Neural crest cell (in vitro differentiated cells): ENCODE measurements around the gene ALDH7A1. TPM values are rescaled to one million over a fixed set of nuclear protein-coding genes. Genes with fewer than 3 reads are reported as not detected.

Experiments used
- DNase-seq: peaks from one replicate; pipeline ENCODE4 v3.0.0; 2021; ENCODE audit warnings: low read depth, mixed read lengths, low spot score
- H3K27ac Mint-ChIP-seq: one replicate; pipeline ENCODE4 v1.8.0; 2021; ENCODE audit warnings: mild to moderate bottlenecking, mixed read lengths; ENCODE audit not compliant: unreplicated experiment
- H3K27me3 Mint-ChIP-seq: 2 replicates; pipeline ENCODE4 v1.8.0; 2021; ENCODE audit warnings: low read depth, mild to moderate bottlenecking, mixed read lengths
- H3K36me3 Mint-ChIP-seq: 2 replicates; pipeline ENCODE4 v1.8.0; 2021; ENCODE audit warnings: low read depth, mild to moderate bottlenecking, mixed read lengths
- H3K4me1 Mint-ChIP-seq: 2 replicates; pipeline ENCODE4 v1.8.0; 2021; ENCODE audit warnings: mixed read lengths
- H3K4me3 Mint-ChIP-seq: one replicate; pipeline ENCODE4 v1.8.0; 2021; ENCODE audit warnings: mild to moderate bottlenecking, mixed read lengths
- H3K9me3 Mint-ChIP-seq: 2 replicates; pipeline ENCODE4 v1.8.0; 2021; ENCODE audit warnings: mixed read lengths
- total RNA-seq: library from RNA; stranded (reverse); gene quantifications from 2 replicates; pipeline ENCODE4 v1.2.1, GENCODE V29; 2021
- TF ChIP-seq, protein P1 (sequence below): fragments of 200-600 bp; sonication (generic); conservative IDR thresholded peaks from 2 replicates; pipeline ENCODE4 v1.5.0; 2021; ENCODE audit warnings: antibody characterized with exemption, mild to moderate bottlenecking

Gene ALDH7A1
- total RNA-seq, 1 donor from 2014 or later: 169 TPM

DNA sequence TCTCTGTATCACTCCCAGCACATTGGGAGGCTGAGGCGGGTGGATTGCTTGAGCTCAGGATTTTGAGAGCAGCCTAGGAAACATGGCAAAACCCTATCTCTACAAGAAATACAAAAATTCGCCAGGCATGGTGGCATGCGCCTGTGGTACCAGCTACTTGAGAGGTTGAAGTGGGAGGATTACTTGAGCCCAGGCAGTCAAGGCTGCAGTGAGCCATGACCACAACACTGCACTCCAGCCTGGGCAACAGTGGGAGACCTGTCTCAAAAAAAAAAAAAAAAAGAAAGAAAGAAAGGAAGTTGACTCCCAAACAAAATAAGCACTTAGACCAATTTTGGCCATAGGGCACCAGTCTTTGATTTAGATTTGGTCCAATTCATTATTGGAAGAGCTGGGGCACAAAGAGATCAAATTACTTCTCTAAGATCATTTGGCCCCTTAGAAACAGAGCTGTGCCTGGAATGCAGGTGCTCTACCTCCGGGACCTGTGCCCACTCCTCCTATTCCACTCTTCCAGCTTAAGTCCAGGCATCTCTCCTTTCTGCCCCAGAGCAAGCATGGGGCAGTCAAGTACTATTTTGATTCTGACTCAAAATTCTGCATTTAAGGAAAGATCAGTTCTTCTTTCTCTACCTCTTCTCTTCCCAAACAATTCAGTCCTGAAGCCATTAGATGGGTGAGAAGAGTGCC lies 59.0 kb downstream of the ALDH7A1 start:
- no peaks in the 10 kb centered on the region for H3K27me3 Mint-ChIP-seq
- H3K4me3 Mint-ChIP-seq: no peak overlapping the region
- TF ChIP-seq, protein P1, sequence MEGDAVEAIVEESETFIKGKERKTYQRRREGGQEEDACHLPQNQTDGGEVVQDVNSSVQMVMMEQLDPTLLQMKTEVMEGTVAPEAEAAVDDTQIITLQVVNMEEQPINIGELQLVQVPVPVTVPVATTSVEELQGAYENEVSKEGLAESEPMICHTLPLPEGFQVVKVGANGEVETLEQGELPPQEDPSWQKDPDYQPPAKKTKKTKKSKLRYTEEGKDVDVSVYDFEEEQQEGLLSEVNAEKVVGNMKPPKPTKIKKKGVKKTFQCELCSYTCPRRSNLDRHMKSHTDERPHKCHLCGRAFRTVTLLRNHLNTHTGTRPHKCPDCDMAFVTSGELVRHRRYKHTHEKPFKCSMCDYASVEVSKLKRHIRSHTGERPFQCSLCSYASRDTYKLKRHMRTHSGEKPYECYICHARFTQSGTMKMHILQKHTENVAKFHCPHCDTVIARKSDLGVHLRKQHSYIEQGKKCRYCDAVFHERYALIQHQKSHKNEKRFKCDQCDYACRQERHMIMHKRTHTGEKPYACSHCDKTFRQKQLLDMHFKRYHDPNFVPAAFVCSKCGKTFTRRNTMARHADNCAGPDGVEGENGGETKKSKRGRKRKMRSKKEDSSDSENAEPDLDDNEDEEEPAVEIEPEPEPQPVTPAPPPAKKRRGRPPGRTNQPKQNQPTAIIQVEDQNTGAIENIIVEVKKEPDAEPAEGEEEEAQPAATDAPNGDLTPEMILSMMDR: no peak
- no peak for DNase-seq
- peak overlapping the region; percentile 45 for H3K27ac Mint-ChIP-seq
- H3K36me3 Mint-ChIP-seq: no peaks in the 10 kb centered on the region
- peaks cover 42% of the 10 kb centered on the region for H3K4me1 Mint-ChIP-seq
- no peaks in the 10 kb centered on the region for H3K9me3 Mint-ChIP-seq

DNA sequence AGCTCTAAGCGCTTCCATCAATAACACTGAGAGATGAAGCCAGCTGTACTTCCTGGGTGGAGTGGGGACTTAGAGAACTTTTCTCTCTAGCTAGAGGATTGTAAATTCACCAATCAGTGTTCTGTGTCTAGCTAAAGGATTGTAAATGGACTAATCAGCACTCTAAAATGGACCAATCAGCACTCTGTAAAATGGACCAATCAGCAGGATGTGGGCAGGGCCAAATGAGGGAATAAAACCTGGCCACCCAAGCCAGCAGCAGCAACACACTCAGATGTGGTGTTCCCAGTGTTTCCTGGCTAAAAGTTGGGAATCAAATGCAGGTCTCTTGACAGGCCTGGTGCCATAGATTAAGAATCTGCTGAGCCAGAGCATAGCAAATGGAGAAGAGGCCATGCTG lies 60.5 kb downstream of the ALDH7A1 start:
- no peak overlapping the region for H3K27ac Mint-ChIP-seq
- DNase-seq: no peak
- TF ChIP-seq, protein P1: no peak
- no peak overlapping the region for H3K4me3 Mint-ChIP-seq
- no peaks in the 10 kb centered on the region for H3K27me3 Mint-ChIP-seq
- H3K36me3 Mint-ChIP-seq: no peaks in the 10 kb centered on the region
- no peaks in the 10 kb centered on the region for H3K9me3 Mint-ChIP-seq
- H3K4me1 Mint-ChIP-seq: peaks cover 47% of the 10 kb centered on the region

DNA sequence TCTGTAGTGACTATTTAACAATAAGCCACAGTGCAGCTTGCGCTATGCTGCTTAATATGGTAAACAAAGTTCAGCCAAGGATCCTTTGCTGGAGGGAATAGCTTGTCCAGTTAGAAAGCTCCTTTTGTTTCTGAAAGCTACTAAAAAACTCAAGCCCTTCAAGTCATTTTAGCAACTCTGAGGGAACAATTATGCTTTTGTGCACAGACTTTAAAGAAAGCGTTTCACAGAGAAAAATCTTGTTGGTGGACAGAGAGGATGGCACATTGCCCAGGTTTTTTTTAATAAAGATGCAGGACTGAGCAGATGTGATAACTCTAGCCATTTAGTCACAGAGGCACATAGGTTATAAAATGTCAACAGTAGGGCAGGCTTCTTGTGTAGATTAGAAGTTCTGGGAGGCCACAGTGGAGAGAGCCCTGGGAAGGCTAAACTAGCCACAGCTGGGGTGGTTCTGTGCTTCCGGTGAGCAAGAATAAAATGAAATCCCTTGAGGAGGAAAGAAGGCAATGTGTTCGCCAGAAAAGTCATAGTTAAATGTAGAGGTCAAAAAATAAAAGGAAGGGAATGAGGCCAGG lies 63.4 kb downstream of the ALDH7A1 start:
- peaks cover 4% of the 10 kb centered on the region for H3K36me3 Mint-ChIP-seq
- H3K27me3 Mint-ChIP-seq: no peaks in the 10 kb centered on the region
- peak; percentile 22 for DNase-seq
- peak overlapping the region; percentile 45 for H3K27ac Mint-ChIP-seq
- peak overlapping the region; percentile 42 for H3K4me3 Mint-ChIP-seq
- TF ChIP-seq, protein P1: no peak
- peaks cover 4% of the 10 kb centered on the region for H3K9me3 Mint-ChIP-seq
- H3K4me1 Mint-ChIP-seq: peaks cover 32% of the 10 kb centered on the region

DNA sequence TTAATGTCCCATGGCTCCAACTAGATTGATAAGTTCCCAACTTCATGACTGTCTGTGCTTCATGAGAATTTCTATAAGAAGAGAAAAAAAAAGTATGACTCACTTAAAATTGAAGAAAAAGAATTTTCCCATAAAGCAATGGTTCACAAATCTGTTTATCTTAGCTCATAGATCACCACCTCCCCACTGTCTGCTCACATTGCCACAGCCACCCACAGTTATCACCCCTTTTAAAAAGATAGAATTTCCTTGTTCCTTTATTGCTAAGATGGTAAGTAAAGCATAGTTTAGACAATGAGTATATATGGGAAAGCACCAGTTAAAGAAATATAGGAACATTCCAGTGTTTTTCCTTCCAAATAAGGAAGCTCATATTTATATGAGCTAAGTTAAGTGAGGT lies 67.1 kb downstream of the ALDH7A1 start:
- H3K27me3 Mint-ChIP-seq: no peaks in the 10 kb centered on the region

DNA sequence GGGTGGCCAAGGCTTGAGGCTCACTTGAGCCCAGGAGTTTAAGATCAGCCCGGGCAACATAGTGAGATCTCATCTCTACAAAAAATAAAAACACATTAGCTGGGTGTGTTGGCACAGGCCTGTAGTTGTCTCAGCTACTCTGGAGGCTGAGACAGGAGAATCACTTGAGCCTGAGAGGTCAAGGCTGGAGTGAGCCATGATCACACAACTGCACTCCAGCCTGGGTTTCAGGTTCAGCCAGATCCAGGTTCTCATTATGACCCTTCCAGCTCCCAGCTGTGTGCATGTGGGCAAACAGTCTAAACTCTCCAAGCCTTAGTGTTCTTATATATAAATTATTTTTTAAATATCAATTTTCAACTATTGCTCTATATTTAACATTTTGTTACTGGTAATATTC lies 67.9 kb downstream of the ALDH7A1 start:
- peaks cover 6% of the 10 kb centered on the region for H3K9me3 Mint-ChIP-seq
- peaks cover 40% of the 10 kb centered on the region for H3K4me1 Mint-ChIP-seq
- H3K4me3 Mint-ChIP-seq: no peak overlapping the region
- peaks cover 6% of the 10 kb centered on the region for H3K36me3 Mint-ChIP-seq
- DNase-seq: no peak
- no peak overlapping the region for H3K27ac Mint-ChIP-seq
- H3K27me3 Mint-ChIP-seq: no peaks in the 10 kb centered on the region
- TF ChIP-seq, protein P1: no peak

More for the DNA sequence above, 67.1 kb downstream of the ALDH7A1 start:
- TF ChIP-seq, protein P1: no peak
- DNase-seq: no peak
- H3K4me3 Mint-ChIP-seq: no peak overlapping the region
- peaks cover 47% of the 10 kb centered on the region for H3K4me1 Mint-ChIP-seq
- H3K36me3 Mint-ChIP-seq: peaks cover 6% of the 10 kb centered on the region
- H3K27ac Mint-ChIP-seq: no peak overlapping the region
- peaks cover 6% of the 10 kb centered on the region for H3K9me3 Mint-ChIP-seq
